ENCODE data around the gene PPP4R2.

The PPP4R2 gene

DNA sequence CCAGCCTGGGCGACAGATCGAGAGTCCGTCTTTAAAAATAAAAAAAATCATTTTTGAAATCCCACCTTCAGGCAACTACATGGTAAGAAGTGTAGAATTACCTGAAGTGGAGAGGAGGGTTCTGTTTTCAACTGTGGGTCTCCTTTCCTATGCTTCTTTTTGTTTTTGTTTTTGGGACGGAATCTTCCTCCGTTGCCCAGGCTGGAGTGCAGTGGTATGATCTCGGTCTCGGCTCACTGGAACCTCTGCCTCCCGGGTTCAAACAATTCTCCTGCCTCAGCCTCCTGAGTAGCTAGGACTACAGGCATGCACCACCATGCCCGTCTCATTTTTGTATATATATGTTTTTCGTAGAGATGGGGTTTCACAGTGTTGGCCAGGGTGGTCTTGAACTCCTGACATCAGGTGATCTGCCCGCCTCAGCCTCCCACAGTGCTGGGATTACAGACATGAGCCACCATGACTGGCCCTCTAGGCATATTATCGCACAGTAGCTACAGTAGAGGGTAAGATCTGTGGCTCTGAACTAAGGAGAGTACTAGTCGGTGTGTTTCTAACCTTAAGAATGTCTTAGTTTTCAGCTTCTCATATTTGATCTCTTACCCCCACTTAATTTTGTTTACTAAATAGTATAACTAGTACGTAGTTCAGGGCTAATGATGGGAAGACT lies 73.3 kb downstream of the PPP4R2 start:
- TF ChIP-seq, protein P1, sequence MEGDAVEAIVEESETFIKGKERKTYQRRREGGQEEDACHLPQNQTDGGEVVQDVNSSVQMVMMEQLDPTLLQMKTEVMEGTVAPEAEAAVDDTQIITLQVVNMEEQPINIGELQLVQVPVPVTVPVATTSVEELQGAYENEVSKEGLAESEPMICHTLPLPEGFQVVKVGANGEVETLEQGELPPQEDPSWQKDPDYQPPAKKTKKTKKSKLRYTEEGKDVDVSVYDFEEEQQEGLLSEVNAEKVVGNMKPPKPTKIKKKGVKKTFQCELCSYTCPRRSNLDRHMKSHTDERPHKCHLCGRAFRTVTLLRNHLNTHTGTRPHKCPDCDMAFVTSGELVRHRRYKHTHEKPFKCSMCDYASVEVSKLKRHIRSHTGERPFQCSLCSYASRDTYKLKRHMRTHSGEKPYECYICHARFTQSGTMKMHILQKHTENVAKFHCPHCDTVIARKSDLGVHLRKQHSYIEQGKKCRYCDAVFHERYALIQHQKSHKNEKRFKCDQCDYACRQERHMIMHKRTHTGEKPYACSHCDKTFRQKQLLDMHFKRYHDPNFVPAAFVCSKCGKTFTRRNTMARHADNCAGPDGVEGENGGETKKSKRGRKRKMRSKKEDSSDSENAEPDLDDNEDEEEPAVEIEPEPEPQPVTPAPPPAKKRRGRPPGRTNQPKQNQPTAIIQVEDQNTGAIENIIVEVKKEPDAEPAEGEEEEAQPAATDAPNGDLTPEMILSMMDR (IDR thresholded peaks at IDR 0.05; ENCODE audit: low read depth, low read length), result no peak
- DNase-seq (ENCODE audit: low read depth, low spot score), result no peak
- in situ Hi-C loops (cut with HindIII; ENCODE audit: low sequenced_read_pairs), result no loop called here
- H3K4me3 ChIP-seq (ENCODE audit: low read depth, low read length), result no peak overlapping the region

DNA sequence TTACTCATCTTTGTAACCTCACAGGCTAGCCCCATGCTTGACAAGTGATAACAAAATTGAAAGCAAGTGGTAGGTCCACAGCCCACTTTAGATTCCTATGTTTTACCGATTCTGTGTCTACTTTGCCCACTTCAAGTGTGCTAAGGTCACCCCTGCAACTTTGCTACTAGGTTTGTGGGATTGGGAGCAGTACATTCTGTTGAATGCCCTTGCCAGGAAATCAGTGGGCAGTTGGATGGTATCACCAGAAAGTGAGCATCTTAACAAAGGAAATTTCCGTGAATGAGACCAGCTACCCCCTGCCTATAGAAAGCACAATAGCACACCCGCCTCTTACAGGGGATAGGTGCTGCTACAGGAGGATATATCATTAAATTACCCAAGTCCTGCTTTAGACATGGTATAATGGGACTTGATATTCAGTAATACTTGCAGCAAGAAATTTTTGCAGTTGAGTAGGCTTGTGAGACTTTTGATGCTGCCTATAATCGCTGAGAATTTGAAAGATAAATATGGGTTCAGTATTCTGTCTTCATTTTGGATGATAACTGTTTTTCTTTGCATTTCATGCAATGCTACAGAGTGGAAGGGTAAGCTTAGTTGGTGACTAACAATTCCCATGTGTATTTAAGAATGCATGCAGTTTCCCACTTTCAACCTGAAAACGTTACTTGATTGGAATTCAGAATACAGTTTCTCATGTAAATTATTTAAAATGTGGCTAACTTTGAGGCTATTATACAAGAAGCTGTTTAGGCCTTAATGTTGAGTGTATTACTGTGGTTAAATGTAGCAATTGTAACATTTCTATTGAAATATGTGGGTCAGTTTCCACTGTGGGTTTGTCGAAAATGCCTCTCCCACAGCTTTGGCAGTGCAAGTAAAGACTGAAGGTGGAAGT lies 74.3 kb downstream of the PPP4R2 start:
- in situ Hi-C loops (cut with HindIII; ENCODE audit: low sequenced_read_pairs), result no loop called here
- H3K4me3 ChIP-seq (ENCODE audit: low read depth, low read length), result no peak overlapping the region
- peak; percentile 75 for DNase-seq (ENCODE audit: low read depth, low spot score)
- TF ChIP-seq, protein P1 (IDR thresholded peaks at IDR 0.05; ENCODE audit: low read depth, low read length), result no peak

DNA sequence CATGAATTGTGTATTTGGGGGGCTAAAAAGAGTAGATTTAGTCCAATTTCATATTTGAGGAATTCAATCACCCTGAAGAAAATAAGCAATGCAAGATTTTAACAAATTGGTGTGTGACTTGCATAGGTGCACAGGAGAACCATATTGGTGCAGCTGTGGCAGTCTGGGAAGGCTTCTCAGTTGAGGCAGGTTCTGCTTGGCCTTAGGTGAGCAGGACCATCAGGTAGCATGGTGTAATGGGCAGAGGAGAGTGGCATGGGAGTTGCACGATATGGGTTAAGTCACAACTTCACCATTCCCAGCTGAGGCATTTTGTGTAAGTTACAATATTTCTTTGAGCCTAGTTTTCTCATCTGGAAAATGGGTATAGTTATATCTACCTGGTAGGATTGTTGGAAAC lies 75.3 kb downstream of the PPP4R2 start:
- no peak overlapping the region for H3K4me3 ChIP-seq (ENCODE audit: low read depth, low read length)
- DNase-seq (ENCODE audit: low read depth, low spot score), result no peak
- TF ChIP-seq, protein P1 (IDR thresholded peaks at IDR 0.05; ENCODE audit: low read depth, low read length), result no peak
- in situ Hi-C loops (cut with HindIII; ENCODE audit: low sequenced_read_pairs), result no loop called here

DNA sequence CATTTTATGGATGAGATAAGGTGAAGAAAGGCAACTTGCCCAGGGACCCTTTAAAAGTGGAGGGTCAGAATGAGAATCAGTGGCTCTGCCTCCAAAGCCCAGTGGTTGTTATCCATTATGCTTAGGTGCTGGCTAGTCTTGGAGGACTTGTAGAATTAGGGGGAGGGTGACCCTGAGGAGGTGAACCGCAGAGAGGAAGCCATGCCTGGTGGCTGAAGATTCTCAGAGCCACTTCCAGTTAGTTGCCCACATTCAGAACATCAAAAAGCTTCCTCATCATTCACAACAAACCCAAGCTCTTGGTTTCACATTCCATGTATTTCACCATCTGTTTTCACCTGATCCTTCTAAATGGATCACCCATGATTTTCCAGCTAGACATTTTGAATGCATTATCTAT lies 76.0 kb downstream of the PPP4R2 start:
- TF ChIP-seq, protein P1 (IDR thresholded peaks at IDR 0.05; ENCODE audit: low read depth, low read length), result no peak
- DNase-seq (ENCODE audit: low read depth, low spot score), result no peak
- in situ Hi-C loops (cut with HindIII; ENCODE audit: low sequenced_read_pairs), result no loop called here
- H3K4me3 ChIP-seq (ENCODE audit: low read depth, low read length), result no peak overlapping the region

DNA sequence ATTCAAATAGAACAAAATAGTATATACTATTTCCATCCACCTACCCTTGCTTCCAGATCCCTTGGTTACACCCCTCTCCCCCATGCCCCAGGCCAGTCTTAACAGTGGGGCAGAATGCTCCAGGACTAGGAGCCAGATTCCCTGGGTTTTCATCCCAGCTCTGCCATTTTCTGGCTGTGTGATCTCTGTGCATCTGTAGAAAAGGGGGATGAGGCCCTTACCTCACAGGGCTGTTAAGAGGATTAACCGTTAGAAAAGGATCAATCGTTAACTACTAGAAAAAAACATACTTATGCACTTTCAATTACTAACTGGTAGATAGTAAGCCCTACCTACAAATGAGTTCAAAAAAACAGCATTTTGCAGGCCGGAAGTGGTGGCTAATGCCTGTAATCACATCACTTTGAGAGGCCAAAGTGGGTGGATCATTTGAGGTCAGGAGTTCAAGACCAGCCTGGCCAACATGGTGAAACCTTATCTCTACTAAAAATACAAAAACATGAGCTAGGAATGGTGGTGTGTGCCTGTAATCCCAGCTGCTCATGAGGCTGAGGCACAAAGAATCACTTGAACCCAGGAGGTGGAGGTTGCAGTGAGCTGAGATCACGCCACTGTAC lies 76.6 kb downstream of the PPP4R2 start:
- TF ChIP-seq, protein P1 (IDR thresholded peaks at IDR 0.05; ENCODE audit: low read depth, low read length), result no peak
- DNase-seq (ENCODE audit: low read depth, low spot score), result no peak
- no peak overlapping the region for H3K4me3 ChIP-seq (ENCODE audit: low read depth, low read length)
- in situ Hi-C loops (cut with HindIII; ENCODE audit: low sequenced_read_pairs), result no loop called here

DNA sequence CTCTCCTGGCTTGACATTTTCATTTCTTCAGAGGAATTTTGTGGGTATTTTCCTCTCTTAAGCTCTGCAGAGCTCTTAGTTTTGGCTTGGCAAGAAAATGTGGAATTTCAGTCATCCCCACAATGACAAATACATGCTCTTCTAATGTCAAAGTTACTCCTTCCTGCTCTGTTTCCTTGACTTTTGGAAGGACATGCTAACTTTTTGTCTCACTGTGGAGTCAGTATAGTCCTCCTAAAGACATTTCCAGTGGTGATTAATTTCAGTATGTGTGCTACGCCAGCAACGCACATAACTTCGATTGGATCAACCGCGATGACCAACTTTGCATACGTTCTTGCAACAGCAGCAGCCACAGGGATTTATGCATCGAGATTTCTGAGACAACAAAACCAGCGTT lies 78.2 kb downstream of the PPP4R2 start:
- in situ Hi-C loops (cut with HindIII; ENCODE audit: low sequenced_read_pairs), result no loop called here
- no peak for DNase-seq (ENCODE audit: low read depth, low spot score)
- no peak overlapping the region for H3K4me3 ChIP-seq (ENCODE audit: low read depth, low read length)
- TF ChIP-seq, protein P1 (IDR thresholded peaks at IDR 0.05; ENCODE audit: low read depth, low read length), result no peak

Data from astrocyte of the spinal cord (primary cell).